ENCODE results near the gene POM121.
"Not testable (repeated sequence)": the region's sequence is repeated elsewhere in the genome, so short reads cannot be mapped to it uniquely, and the experiment has no call there.

DNA sequence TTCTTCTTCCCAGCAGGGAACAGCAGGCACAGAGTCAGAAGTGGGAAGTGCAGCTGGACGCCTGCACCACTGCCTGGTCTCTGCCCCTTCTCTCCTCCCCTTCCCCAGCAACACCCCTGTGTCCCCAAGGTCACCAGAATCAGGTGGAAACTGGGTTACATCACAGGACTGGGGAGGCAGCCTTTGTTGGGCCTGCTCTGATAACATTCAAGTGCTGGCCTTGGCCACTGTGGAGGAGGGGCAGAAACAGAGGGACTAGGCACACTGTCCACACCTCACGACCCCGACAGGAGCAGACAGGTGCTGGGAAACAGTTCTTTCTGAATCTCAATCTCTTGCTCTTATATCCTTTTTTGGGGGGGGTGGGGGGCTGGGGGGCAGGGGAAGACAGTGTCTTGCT lies 42.0 kb downstream of the POM121 start:
- TF ChIP-seq, protein P1, sequence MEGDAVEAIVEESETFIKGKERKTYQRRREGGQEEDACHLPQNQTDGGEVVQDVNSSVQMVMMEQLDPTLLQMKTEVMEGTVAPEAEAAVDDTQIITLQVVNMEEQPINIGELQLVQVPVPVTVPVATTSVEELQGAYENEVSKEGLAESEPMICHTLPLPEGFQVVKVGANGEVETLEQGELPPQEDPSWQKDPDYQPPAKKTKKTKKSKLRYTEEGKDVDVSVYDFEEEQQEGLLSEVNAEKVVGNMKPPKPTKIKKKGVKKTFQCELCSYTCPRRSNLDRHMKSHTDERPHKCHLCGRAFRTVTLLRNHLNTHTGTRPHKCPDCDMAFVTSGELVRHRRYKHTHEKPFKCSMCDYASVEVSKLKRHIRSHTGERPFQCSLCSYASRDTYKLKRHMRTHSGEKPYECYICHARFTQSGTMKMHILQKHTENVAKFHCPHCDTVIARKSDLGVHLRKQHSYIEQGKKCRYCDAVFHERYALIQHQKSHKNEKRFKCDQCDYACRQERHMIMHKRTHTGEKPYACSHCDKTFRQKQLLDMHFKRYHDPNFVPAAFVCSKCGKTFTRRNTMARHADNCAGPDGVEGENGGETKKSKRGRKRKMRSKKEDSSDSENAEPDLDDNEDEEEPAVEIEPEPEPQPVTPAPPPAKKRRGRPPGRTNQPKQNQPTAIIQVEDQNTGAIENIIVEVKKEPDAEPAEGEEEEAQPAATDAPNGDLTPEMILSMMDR (IDR thresholded peaks at IDR 0.05; ENCODE audit: extremely low read depth in 1 of 2, insufficient read depth in 1 of 2, low read depth in 1 of 2, low read length in 2 of 2) = not testable (repeated sequence)
- not testable (repeated sequence) for TF ChIP-seq POLR2A (IDR thresholded peaks at IDR 0.05; ENCODE audit: low read depth, low read length); EZH2 (IDR thresholded peaks at IDR 0.05; ENCODE audit: borderline replicate concordance, low read depth, low read length, severe bottlenecking); GATA2 (IDR thresholded peaks at IDR 0.05; ENCODE audit: insufficient read depth, insufficient read length, low read depth, low read length); FOS (IDR thresholded peaks at IDR 0.05; ENCODE audit: borderline replicate concordance, insufficient read depth, low read length); POLR2AphosphoS5 (IDR thresholded peaks at IDR 0.05; ENCODE audit: insufficient read depth, low read depth, low read length)
- TF ChIP-seq, protein P2, sequence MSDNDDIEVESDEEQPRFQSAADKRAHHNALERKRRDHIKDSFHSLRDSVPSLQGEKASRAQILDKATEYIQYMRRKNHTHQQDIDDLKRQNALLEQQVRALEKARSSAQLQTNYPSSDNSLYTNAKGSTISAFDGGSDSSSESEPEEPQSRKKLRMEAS (IDR thresholded peaks at IDR 0.05; ENCODE audit: insufficient read depth, insufficient read length) = not testable (repeated sequence)
